K562 (cell line): ENCODE results near the gene IPO5. TPM values are rescaled to one million over a fixed set of nuclear protein-coding genes. Genes with fewer than 3 reads are reported as not detected.

Experiments used
- CCNT2 ChIP-seq: IDR thresholded peaks from 2 replicates; pipeline ENCODE4 v1.6.1; 2011; ENCODE audit warnings: borderline replicate concordance, low read depth, mild to moderate bottlenecking, moderate library complexity, mixed read lengths, low read length; ENCODE audit not compliant: insufficient read length; ENCODE audit errors: extremely low read depth
- EZH2 ChIP-seq: IDR thresholded peaks from 2 replicates; pipeline ENCODE4 v1.6.1; 2012; ENCODE audit warnings: low read depth, mild to moderate bottlenecking, inconsistent platforms, low read length, borderline replicate concordance
- POLR3G ChIP-seq: IDR thresholded peaks from 2 replicates; pipeline ENCODE4 v1.6.1; 2011; ENCODE audit not compliant: insufficient read length, insufficient replicate concordance; ENCODE audit errors: extremely low read depth
- STAT5A ChIP-seq: IDR thresholded peaks from 2 replicates; pipeline ENCODE4 v1.6.1; 2012; ENCODE audit warnings: low read length, inconsistent platforms, borderline replicate concordance
- TOE1 ChIP-seq, 2 experiments: fragments of 450-650 bp in 1 of 2; sonication (generic) in 1 of 2; formaldehyde crosslinking in 1 of 2; IDR thresholded peaks; 2 replicates each; pipeline versions ENCODE4 v1.7.1 to v1.8.0; 2016 to 2022; ENCODE audit warnings: borderline replicate concordance in 2 of 2, mild to moderate bottlenecking in 2 of 2, antibody characterized with exemption in 1 of 2, inconsistent platforms in 1 of 2, low read depth in 1 of 2, missing genetic modification reagents in 1 of 2, moderate library complexity in 1 of 2
- ZNF511 ChIP-seq: sonication (generic); formaldehyde crosslinking; IDR thresholded peaks from 2 replicates; pipeline ENCODE4 v1.8.0; 2022; ENCODE audit warnings: mild to moderate bottlenecking, missing genetic modification reagents
- polyA plus RNA-seq, 8 experiments: library from polyadenylated mRNA; depleted of rRNA in 4 of 8; stranded (reverse) in 5 of 8; unstranded in 3 of 8; fragments of >200 nt; fragmentation: Nextera tagmentation in 2 of 8; fragmentation: Illumina TruSeq in 1 of 8; extraction: Ambion mirVana in 2 of 8; extraction: Trizol in 1 of 8; gene quantifications; 2 replicates each; pipeline versions ENCODE4 v1.2.1 to v1.2.3, GENCODE V29; 2011 to 2014; ENCODE audit warnings: inconsistent platforms in 1 of 8, missing spikeins in 1 of 8
- total RNA-seq, 7 experiments: library from RNA; depleted of rRNA in 6 of 7; stranded (reverse); fragments of >200 nt in 6 of 7; fragmentation: Illumina TruSeq in 2 of 7; extraction: Trizol in 2 of 7; gene quantifications; 2 replicates each; pipeline versions ENCODE4 v1.2.1 to v1.2.3, GENCODE V29; 2011 to 2021; ENCODE audit warnings: low replicate concordance in 1 of 7
- TF ChIP-seq, protein P1 (sequence below), 2 experiments: IDR thresholded peaks; 2 replicates each; pipeline ENCODE4 v1.6.1; 2012; ENCODE audit warnings: improper control_type of control experiment in 2 of 2, low read depth in 2 of 2, low read length in 2 of 2, borderline replicate concordance in 1 of 2
- TF ChIP-seq, protein P2 (sequence below): sonication (generic); formaldehyde crosslinking; IDR thresholded peaks from 2 replicates; pipeline ENCODE4 v1.8.0; 2023; ENCODE audit warnings: missing genetic modification reagents, mild to moderate bottlenecking, borderline replicate concordance

The IPO5 gene
- total and polyA plus RNA-seq, 9 of the 15 experiments (the other 6 are each of a cell fraction or from before 2014, with no cell fraction given), result 45.8 to 206 (median 134) TPM

DNA sequence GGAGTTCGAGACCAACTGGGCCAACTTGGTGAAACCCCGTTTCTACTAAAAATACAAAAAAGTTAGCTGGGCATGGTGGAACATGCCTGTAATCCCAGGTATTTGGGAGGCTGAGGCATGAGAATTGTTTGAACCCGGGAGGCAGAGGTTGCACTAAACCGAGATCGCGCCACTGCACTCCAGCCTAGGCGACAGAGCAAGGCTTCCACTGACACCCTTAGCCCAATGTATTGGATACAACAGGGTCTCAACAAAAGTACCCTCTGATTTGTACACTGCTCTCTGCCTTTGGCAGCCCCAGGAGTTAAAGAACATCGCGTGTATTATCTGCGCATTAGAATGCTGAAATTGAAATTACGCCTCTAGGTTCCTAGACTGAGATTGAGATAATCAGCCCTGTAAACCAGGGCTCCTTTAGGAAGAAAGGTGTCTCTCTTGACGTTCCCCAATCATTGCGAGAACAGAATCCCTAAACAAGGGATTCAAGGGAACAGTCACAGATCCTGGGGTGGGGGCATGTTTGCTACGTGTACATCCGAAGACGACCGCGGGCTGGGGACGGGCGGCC, 21.9 kb downstream of the IPO5 start (continued):
- TF ChIP-seq CCNT2, result no peak
- no peak for TF ChIP-seq POLR3G
- TF ChIP-seq EZH2, result no peak
- no peak for TF ChIP-seq TOE1 (IDR thresholded peaks at IDR 0.05; ENCODE audit: borderline replicate concordance)
- TF ChIP-seq TOE1 (CRISPR knock-in tag; IDR thresholded peaks at IDR 0.05; ENCODE audit: borderline replicate concordance, low read depth), result no peak
- TF ChIP-seq, protein P1, sequence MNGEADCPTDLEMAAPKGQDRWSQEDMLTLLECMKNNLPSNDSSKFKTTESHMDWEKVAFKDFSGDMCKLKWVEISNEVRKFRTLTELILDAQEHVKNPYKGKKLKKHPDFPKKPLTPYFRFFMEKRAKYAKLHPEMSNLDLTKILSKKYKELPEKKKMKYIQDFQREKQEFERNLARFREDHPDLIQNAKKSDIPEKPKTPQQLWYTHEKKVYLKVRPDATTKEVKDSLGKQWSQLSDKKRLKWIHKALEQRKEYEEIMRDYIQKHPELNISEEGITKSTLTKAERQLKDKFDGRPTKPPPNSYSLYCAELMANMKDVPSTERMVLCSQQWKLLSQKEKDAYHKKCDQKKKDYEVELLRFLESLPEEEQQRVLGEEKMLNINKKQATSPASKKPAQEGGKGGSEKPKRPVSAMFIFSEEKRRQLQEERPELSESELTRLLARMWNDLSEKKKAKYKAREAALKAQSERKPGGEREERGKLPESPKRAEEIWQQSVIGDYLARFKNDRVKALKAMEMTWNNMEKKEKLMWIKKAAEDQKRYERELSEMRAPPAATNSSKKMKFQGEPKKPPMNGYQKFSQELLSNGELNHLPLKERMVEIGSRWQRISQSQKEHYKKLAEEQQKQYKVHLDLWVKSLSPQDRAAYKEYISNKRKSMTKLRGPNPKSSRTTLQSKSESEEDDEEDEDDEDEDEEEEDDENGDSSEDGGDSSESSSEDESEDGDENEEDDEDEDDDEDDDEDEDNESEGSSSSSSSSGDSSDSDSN (IDR thresholded peaks at IDR 0.05; ENCODE audit: borderline replicate concordance in 1 of 2, low read depth in 2 of 2, low read length in 2 of 2), result no peak
- TF ChIP-seq ZNF511 (CRISPR knock-in tag), result no peak
- TF ChIP-seq, protein P2, sequence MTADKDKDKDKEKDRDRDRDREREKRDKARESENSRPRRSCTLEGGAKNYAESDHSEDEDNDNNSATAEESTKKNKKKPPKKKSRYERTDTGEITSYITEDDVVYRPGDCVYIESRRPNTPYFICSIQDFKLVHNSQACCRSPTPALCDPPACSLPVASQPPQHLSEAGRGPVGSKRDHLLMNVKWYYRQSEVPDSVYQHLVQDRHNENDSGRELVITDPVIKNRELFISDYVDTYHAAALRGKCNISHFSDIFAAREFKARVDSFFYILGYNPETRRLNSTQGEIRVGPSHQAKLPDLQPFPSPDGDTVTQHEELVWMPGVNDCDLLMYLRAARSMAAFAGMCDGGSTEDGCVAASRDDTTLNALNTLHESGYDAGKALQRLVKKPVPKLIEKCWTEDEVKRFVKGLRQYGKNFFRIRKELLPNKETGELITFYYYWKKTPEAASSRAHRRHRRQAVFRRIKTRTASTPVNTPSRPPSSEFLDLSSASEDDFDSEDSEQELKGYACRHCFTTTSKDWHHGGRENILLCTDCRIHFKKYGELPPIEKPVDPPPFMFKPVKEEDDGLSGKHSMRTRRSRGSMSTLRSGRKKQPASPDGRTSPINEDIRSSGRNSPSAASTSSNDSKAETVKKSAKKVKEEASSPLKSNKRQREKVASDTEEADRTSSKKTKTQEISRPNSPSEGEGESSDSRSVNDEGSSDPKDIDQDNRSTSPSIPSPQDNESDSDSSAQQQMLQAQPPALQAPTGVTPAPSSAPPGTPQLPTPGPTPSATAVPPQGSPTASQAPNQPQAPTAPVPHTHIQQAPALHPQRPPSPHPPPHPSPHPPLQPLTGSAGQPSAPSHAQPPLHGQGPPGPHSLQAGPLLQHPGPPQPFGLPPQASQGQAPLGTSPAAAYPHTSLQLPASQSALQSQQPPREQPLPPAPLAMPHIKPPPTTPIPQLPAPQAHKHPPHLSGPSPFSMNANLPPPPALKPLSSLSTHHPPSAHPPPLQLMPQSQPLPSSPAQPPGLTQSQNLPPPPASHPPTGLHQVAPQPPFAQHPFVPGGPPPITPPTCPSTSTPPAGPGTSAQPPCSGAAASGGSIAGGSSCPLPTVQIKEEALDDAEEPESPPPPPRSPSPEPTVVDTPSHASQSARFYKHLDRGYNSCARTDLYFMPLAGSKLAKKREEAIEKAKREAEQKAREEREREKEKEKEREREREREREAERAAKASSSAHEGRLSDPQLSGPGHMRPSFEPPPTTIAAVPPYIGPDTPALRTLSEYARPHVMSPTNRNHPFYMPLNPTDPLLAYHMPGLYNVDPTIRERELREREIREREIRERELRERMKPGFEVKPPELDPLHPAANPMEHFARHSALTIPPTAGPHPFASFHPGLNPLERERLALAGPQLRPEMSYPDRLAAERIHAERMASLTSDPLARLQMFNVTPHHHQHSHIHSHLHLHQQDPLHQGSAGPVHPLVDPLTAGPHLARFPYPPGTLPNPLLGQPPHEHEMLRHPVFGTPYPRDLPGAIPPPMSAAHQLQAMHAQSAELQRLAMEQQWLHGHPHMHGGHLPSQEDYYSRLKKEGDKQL (CRISPR knock-in tag), result no peak
- TF ChIP-seq STAT5A, result no peak
